H9 (cell line): Measurements from ENCODE around the gene NEMP2. TPM values are rescaled to one million over a fixed set of nuclear protein-coding genes. Genes with fewer than 3 reads are reported as not detected.

Experiments used
- DNase-seq: peaks from one replicate; pipeline ENCODE4 v3.0.0-alpha.2; 2017
- H2AFZ ChIP-seq: one replicate; pipeline ENCODE4 v1.6.1; 2013; ENCODE audit warnings: mild to moderate bottlenecking, low read length, control low read depth, moderate library complexity
- H2AK5ac ChIP-seq: 2 replicates; pipeline ENCODE4 v1.6.1; 2013; ENCODE audit warnings: low read length, control low read depth, mixed read lengths; ENCODE audit not compliant: insufficient read length
- H2BK120ac ChIP-seq: one replicate; pipeline ENCODE4 v1.6.1; 2013; ENCODE audit warnings: low read depth, mild to moderate bottlenecking, low read length, control low read depth, inconsistent platforms; ENCODE audit not compliant: poor library complexity, severe bottlenecking
- H2BK12ac ChIP-seq: 2 replicates; pipeline ENCODE4 v1.6.1; 2013; ENCODE audit warnings: low read length, control low read depth, mixed read lengths, low read depth; ENCODE audit not compliant: insufficient read length
- H2BK15ac ChIP-seq: 2 replicates; pipeline ENCODE4 v1.6.1; 2013; ENCODE audit warnings: low read depth, low read length, control low read depth
- H2BK20ac ChIP-seq: one replicate; pipeline ENCODE4 v1.6.1; 2013; ENCODE audit warnings: low read depth, mild to moderate bottlenecking, low read length, control low read depth, inconsistent platforms; ENCODE audit not compliant: poor library complexity, severe bottlenecking
- H2BK5ac ChIP-seq: 2 replicates; pipeline ENCODE4 v1.6.1; 2013; ENCODE audit warnings: low read length, control low read depth, mixed read lengths; ENCODE audit not compliant: insufficient read length
- H3K14ac ChIP-seq: 2 replicates; pipeline ENCODE4 v1.6.1; 2013; ENCODE audit warnings: low read length, control low read depth; ENCODE audit not compliant: insufficient read depth
- H3K18ac ChIP-seq: 2 replicates; pipeline ENCODE4 v1.6.1; 2013; ENCODE audit warnings: low read depth, mild to moderate bottlenecking, mixed read lengths, low read length, control low read depth; ENCODE audit not compliant: insufficient read length
- H3K23ac ChIP-seq: 2 replicates; pipeline ENCODE4 v1.6.1; 2013; ENCODE audit warnings: low read length, control low read depth, mixed read lengths, low read depth; ENCODE audit not compliant: insufficient read length
- H3K23me2 ChIP-seq: 2 replicates; pipeline ENCODE4 v1.6.1; 2013; ENCODE audit warnings: low read depth, mild to moderate bottlenecking, mixed read lengths, low read length, control low read depth; ENCODE audit not compliant: insufficient read length, poor library complexity, severe bottlenecking
- H3K27ac ChIP-seq: 2 replicates; pipeline ENCODE4 v1.5.1; 2013; ENCODE audit warnings: low read length, control low read depth, mixed read lengths, low read depth; ENCODE audit not compliant: insufficient read length
- H3K27me3 ChIP-seq: 2 replicates; pipeline ENCODE4 v1.6.1; 2013; ENCODE audit warnings: low read length, control low read depth, inconsistent platforms; ENCODE audit not compliant: insufficient read depth
- H3K4ac ChIP-seq: 2 replicates; pipeline ENCODE4 v1.6.1; 2013; ENCODE audit warnings: low read depth, mild to moderate bottlenecking, control low read depth, inconsistent platforms, low read length, moderate library complexity
- H3K4me1 ChIP-seq: 2 replicates; pipeline ENCODE4 v1.6.1; 2013; ENCODE audit warnings: low read length, control low read depth, inconsistent platforms; ENCODE audit not compliant: insufficient read depth
- H3K4me2 ChIP-seq: 2 replicates; pipeline ENCODE4 v1.6.1; 2013; ENCODE audit warnings: low read length, control low read depth, mixed read lengths; ENCODE audit not compliant: insufficient read length, insufficient read depth
- H3K56ac ChIP-seq: 2 replicates; pipeline ENCODE4 v1.6.1; 2013; ENCODE audit warnings: low read depth, mild to moderate bottlenecking, mixed read lengths, low read length, control low read depth; ENCODE audit not compliant: insufficient read length
- H3K79me1 ChIP-seq: 2 replicates; pipeline ENCODE4 v1.6.1; 2013; ENCODE audit warnings: low read depth, mild to moderate bottlenecking, moderate library complexity, low read length, control low read depth, inconsistent platforms; ENCODE audit not compliant: insufficient read depth, poor library complexity, severe bottlenecking
- H3K79me2 ChIP-seq: 2 replicates; pipeline ENCODE4 v1.6.1; 2013; ENCODE audit warnings: low read length, control low read depth, inconsistent platforms; ENCODE audit not compliant: insufficient read depth
- H3K9ac ChIP-seq: 2 replicates; pipeline ENCODE4 v1.6.1; 2013; ENCODE audit warnings: low read length, control low read depth, mixed read lengths; ENCODE audit not compliant: insufficient read length; ENCODE audit errors: extremely low read depth
- H3K9me3 ChIP-seq: one replicate; pipeline ENCODE4 v1.6.1; 2013; ENCODE audit warnings: low read depth, low read length, inconsistent platforms; ENCODE audit not compliant: control insufficient read depth
- H3T11ph ChIP-seq: one replicate; pipeline ENCODE4 v1.6.1; 2013; ENCODE audit warnings: mild to moderate bottlenecking, low read length, control low read depth, inconsistent platforms
- H4K20me1 ChIP-seq: one replicate; pipeline ENCODE4 v1.6.1; 2013; ENCODE audit not compliant: control insufficient read depth, insufficient read length, insufficient read depth
- H4K5ac ChIP-seq: 2 replicates; pipeline ENCODE4 v1.6.1; 2013; ENCODE audit warnings: low read depth, mild to moderate bottlenecking, mixed read lengths, low read length, control low read depth; ENCODE audit not compliant: insufficient read length
- H4K8ac ChIP-seq: replicated peaks from 2 replicates; pipeline ENCODE4 v1.6.1; 2013; ENCODE audit warnings: low read length, control low read depth, mixed read lengths, low read depth; ENCODE audit not compliant: insufficient read length
- H4K91ac ChIP-seq: 2 replicates; pipeline ENCODE4 v1.6.1; 2013; ENCODE audit warnings: low read depth, mild to moderate bottlenecking, moderate library complexity, mixed read lengths, low read length, control low read depth; ENCODE audit not compliant: insufficient read length
- H3K27ac Mint-ChIP-seq, 3 experiments: 2 replicates in 2 of 3; 3 replicates in 1 of 3; pipeline ENCODE4 v1.8.0; 2020 to 2021; ENCODE audit warnings: mixed read lengths in 3 of 3, mild to moderate bottlenecking in 1 of 3, moderate library complexity in 1 of 3
- H3K27me3 Mint-ChIP-seq: 2 replicates; pipeline ENCODE4 v1.8.0; 2021; ENCODE audit warnings: low read depth, mild to moderate bottlenecking, moderate library complexity, mixed read lengths
- H3K36me3 Mint-ChIP-seq, 3 experiments: 2 replicates in 2 of 3; 3 replicates in 1 of 3; pipeline ENCODE4 v1.8.0; 2020 to 2021; ENCODE audit warnings: low read depth in 3 of 3, mixed read lengths in 3 of 3; ENCODE audit not compliant: insufficient read depth in 1 of 3
- H3K4me1 Mint-ChIP-seq, 2 experiments: 2 replicates each; pipeline ENCODE4 v1.8.0; 2020; ENCODE audit warnings: mixed read lengths in 2 of 2
- H3K4me3 Mint-ChIP-seq, 2 experiments: 2 replicates in 1 of 2; 3 replicates in 1 of 2; pipeline ENCODE4 v1.8.0; 2020 to 2021; ENCODE audit warnings: mild to moderate bottlenecking in 2 of 2, mixed read lengths in 2 of 2, moderate library complexity in 1 of 2
- H3K9me3 Mint-ChIP-seq, 2 experiments: 2 replicates in 1 of 2; 3 replicates in 1 of 2; pipeline ENCODE4 v1.8.0; 2020; ENCODE audit warnings: mild to moderate bottlenecking in 2 of 2, mixed read lengths in 2 of 2, moderate library complexity in 1 of 2
- CTCF ChIP-seq: fragments of 200-600 bp; sonication (generic); conservative IDR thresholded peaks from 3 replicates; pipeline ENCODE4 v1.8.0; 2021; ENCODE audit warnings: antibody characterized with exemption, mild to moderate bottlenecking
- WGBS: extraction: QIAGEN DNeasy Blood & Tissue Kit; methylation state at CpG from one replicate; pipeline ENCODE4 v1.1.7; 2013; ENCODE audit warnings: missing lambda C conversion rate, low lambda C conversion rate, mixed read lengths; ENCODE audit not compliant: insufficient read length; ENCODE audit errors: extremely low coverage; 5-methylcytosine and 5-hydroxymethylcytosine counted together
- total RNA-seq: library from RNA; stranded (reverse); gene quantifications from 2 replicates; pipeline ENCODE4 v1.2.1, GENCODE V29; 2021

Gene NEMP2
- total RNA-seq, 1 experiment from 2014 or later: 5.3 TPM

- no peak for TF ChIP-seq CTCF
- Histone ChIP-seq H2AFZ (no peak overlapping the region), H2AK5ac (no peak overlapping the region), H3K14ac (no peak overlapping the region), H3K23me2 (no peaks in the 10 kb centered on the region), H3K9me3 (no peaks in the 10 kb centered on the region), H4K8ac (no peak overlapping the region), H2BK20ac (no peak overlapping the region), H3K9ac (no peak overlapping the region), H3K56ac (no peak overlapping the region), H3K79me2 (no peaks in the 10 kb centered on the region), H3T11ph (no peak overlapping the region), H4K91ac (no peak overlapping the region), H2BK15ac (no peak overlapping the region), H2BK12ac (no peak overlapping the region), H2BK5ac (no peak overlapping the region), H4K20me1 (no peaks in the 10 kb centered on the region), H3K4ac (no peak overlapping the region), H3K18ac (no peak overlapping the region), H3K23ac (no peak overlapping the region), H3K4me1 (no peaks in the 10 kb centered on the region), H3K4me2 (no peak overlapping the region), H4K5ac (no peak overlapping the region), H3K27ac (no peak overlapping the region), H3K27me3 (no peaks in the 10 kb centered on the region), H2BK120ac (no peak overlapping the region), H3K79me1 (no peaks in the 10 kb centered on the region)
- no CpG with 5 or more reads among the region's 2 CpGs for WGBS
- Mint-ChIP-seq H3K27ac (no peak overlapping the region), H3K27me3 (no peaks in the 10 kb centered on the region), H3K4me3 (no peak overlapping the region), H3K9me3 (no peaks in the 10 kb centered on the region), H3K4me1 (no peaks in the 10 kb centered on the region), H3K36me3 (no peaks in the 10 kb centered on the region)
- no peak for DNase-seq
Measured at GRCh38 chr2:190457256-190457655, 77.3 kb downstream of the NEMP2 start.
